H9 (cell line): Measurements from ENCODE around the gene IGFBP7. TPM values are rescaled to one million over a fixed set of nuclear protein-coding genes. Genes with fewer than 3 reads are reported as not detected.

Experiments
- DNase-seq: peaks from one replicate; pipeline ENCODE4 v3.0.0-alpha.2; 2017
- H2AFZ ChIP-seq: one replicate; pipeline ENCODE4 v1.6.1; 2013; ENCODE audit warnings: mild to moderate bottlenecking, low read length, control low read depth, moderate library complexity
- H2AK5ac ChIP-seq: 2 replicates; pipeline ENCODE4 v1.6.1; 2013; ENCODE audit warnings: low read length, control low read depth, mixed read lengths; ENCODE audit not compliant: insufficient read length
- H2BK120ac ChIP-seq: one replicate; pipeline ENCODE4 v1.6.1; 2013; ENCODE audit warnings: low read depth, mild to moderate bottlenecking, low read length, control low read depth, inconsistent platforms; ENCODE audit not compliant: poor library complexity, severe bottlenecking
- H2BK12ac ChIP-seq: 2 replicates; pipeline ENCODE4 v1.6.1; 2013; ENCODE audit warnings: low read length, control low read depth, mixed read lengths, low read depth; ENCODE audit not compliant: insufficient read length
- H2BK15ac ChIP-seq: 2 replicates; pipeline ENCODE4 v1.6.1; 2013; ENCODE audit warnings: low read depth, low read length, control low read depth
- H2BK20ac ChIP-seq: one replicate; pipeline ENCODE4 v1.6.1; 2013; ENCODE audit warnings: low read depth, mild to moderate bottlenecking, low read length, control low read depth, inconsistent platforms; ENCODE audit not compliant: poor library complexity, severe bottlenecking
- H2BK5ac ChIP-seq: 2 replicates; pipeline ENCODE4 v1.6.1; 2013; ENCODE audit warnings: low read length, control low read depth, mixed read lengths; ENCODE audit not compliant: insufficient read length
- H3K14ac ChIP-seq: 2 replicates; pipeline ENCODE4 v1.6.1; 2013; ENCODE audit warnings: low read length, control low read depth; ENCODE audit not compliant: insufficient read depth
- H3K18ac ChIP-seq: 2 replicates; pipeline ENCODE4 v1.6.1; 2013; ENCODE audit warnings: low read depth, mild to moderate bottlenecking, mixed read lengths, low read length, control low read depth; ENCODE audit not compliant: insufficient read length
- H3K23ac ChIP-seq: 2 replicates; pipeline ENCODE4 v1.6.1; 2013; ENCODE audit warnings: low read length, control low read depth, mixed read lengths, low read depth; ENCODE audit not compliant: insufficient read length
- H3K23me2 ChIP-seq: 2 replicates; pipeline ENCODE4 v1.6.1; 2013; ENCODE audit warnings: low read depth, mild to moderate bottlenecking, mixed read lengths, low read length, control low read depth; ENCODE audit not compliant: insufficient read length, poor library complexity, severe bottlenecking
- H3K27ac ChIP-seq: 2 replicates; pipeline ENCODE4 v1.5.1; 2013; ENCODE audit warnings: low read length, control low read depth, mixed read lengths, low read depth; ENCODE audit not compliant: insufficient read length
- H3K27me3 ChIP-seq: 2 replicates; pipeline ENCODE4 v1.6.1; 2013; ENCODE audit warnings: low read length, control low read depth, inconsistent platforms; ENCODE audit not compliant: insufficient read depth
- H3K4ac ChIP-seq: 2 replicates; pipeline ENCODE4 v1.6.1; 2013; ENCODE audit warnings: low read depth, mild to moderate bottlenecking, control low read depth, inconsistent platforms, low read length, moderate library complexity
- H3K4me1 ChIP-seq: 2 replicates; pipeline ENCODE4 v1.6.1; 2013; ENCODE audit warnings: low read length, control low read depth, inconsistent platforms; ENCODE audit not compliant: insufficient read depth
- H3K4me2 ChIP-seq: 2 replicates; pipeline ENCODE4 v1.6.1; 2013; ENCODE audit warnings: low read length, control low read depth, mixed read lengths; ENCODE audit not compliant: insufficient read length, insufficient read depth
- H3K56ac ChIP-seq: 2 replicates; pipeline ENCODE4 v1.6.1; 2013; ENCODE audit warnings: low read depth, mild to moderate bottlenecking, mixed read lengths, low read length, control low read depth; ENCODE audit not compliant: insufficient read length
- H3K79me1 ChIP-seq: 2 replicates; pipeline ENCODE4 v1.6.1; 2013; ENCODE audit warnings: low read depth, mild to moderate bottlenecking, moderate library complexity, low read length, control low read depth, inconsistent platforms; ENCODE audit not compliant: insufficient read depth, poor library complexity, severe bottlenecking
- H3K79me2 ChIP-seq: 2 replicates; pipeline ENCODE4 v1.6.1; 2013; ENCODE audit warnings: low read length, control low read depth, inconsistent platforms; ENCODE audit not compliant: insufficient read depth
- H3K9ac ChIP-seq: 2 replicates; pipeline ENCODE4 v1.6.1; 2013; ENCODE audit warnings: low read length, control low read depth, mixed read lengths; ENCODE audit not compliant: insufficient read length; ENCODE audit errors: extremely low read depth
- H3K9me3 ChIP-seq: one replicate; pipeline ENCODE4 v1.6.1; 2013; ENCODE audit warnings: low read depth, low read length, inconsistent platforms; ENCODE audit not compliant: control insufficient read depth
- H3T11ph ChIP-seq: one replicate; pipeline ENCODE4 v1.6.1; 2013; ENCODE audit warnings: mild to moderate bottlenecking, low read length, control low read depth, inconsistent platforms
- H4K20me1 ChIP-seq: one replicate; pipeline ENCODE4 v1.6.1; 2013; ENCODE audit not compliant: control insufficient read depth, insufficient read length, insufficient read depth
- H4K5ac ChIP-seq: 2 replicates; pipeline ENCODE4 v1.6.1; 2013; ENCODE audit warnings: low read depth, mild to moderate bottlenecking, mixed read lengths, low read length, control low read depth; ENCODE audit not compliant: insufficient read length
- H4K8ac ChIP-seq: replicated peaks from 2 replicates; pipeline ENCODE4 v1.6.1; 2013; ENCODE audit warnings: low read length, control low read depth, mixed read lengths, low read depth; ENCODE audit not compliant: insufficient read length
- H4K91ac ChIP-seq: 2 replicates; pipeline ENCODE4 v1.6.1; 2013; ENCODE audit warnings: low read depth, mild to moderate bottlenecking, moderate library complexity, mixed read lengths, low read length, control low read depth; ENCODE audit not compliant: insufficient read length
- H3K27ac Mint-ChIP-seq, 3 experiments: 2 replicates in 2 of 3; 3 replicates in 1 of 3; pipeline ENCODE4 v1.8.0; 2020 to 2021; ENCODE audit warnings: mixed read lengths in 3 of 3, mild to moderate bottlenecking in 1 of 3, moderate library complexity in 1 of 3
- H3K27me3 Mint-ChIP-seq: 2 replicates; pipeline ENCODE4 v1.8.0; 2021; ENCODE audit warnings: low read depth, mild to moderate bottlenecking, moderate library complexity, mixed read lengths
- H3K36me3 Mint-ChIP-seq, 3 experiments: 2 replicates in 2 of 3; 3 replicates in 1 of 3; pipeline ENCODE4 v1.8.0; 2020 to 2021; ENCODE audit warnings: low read depth in 3 of 3, mixed read lengths in 3 of 3; ENCODE audit not compliant: insufficient read depth in 1 of 3
- H3K4me1 Mint-ChIP-seq, 2 experiments: 2 replicates each; pipeline ENCODE4 v1.8.0; 2020; ENCODE audit warnings: mixed read lengths in 2 of 2
- H3K4me3 Mint-ChIP-seq, 2 experiments: 2 replicates in 1 of 2; 3 replicates in 1 of 2; pipeline ENCODE4 v1.8.0; 2020 to 2021; ENCODE audit warnings: mild to moderate bottlenecking in 2 of 2, mixed read lengths in 2 of 2, moderate library complexity in 1 of 2
- H3K9me3 Mint-ChIP-seq, 2 experiments: 2 replicates in 1 of 2; 3 replicates in 1 of 2; pipeline ENCODE4 v1.8.0; 2020; ENCODE audit warnings: mild to moderate bottlenecking in 2 of 2, mixed read lengths in 2 of 2, moderate library complexity in 1 of 2
- CTCF ChIP-seq: fragments of 200-600 bp; sonication (generic); conservative IDR thresholded peaks from 3 replicates; pipeline ENCODE4 v1.8.0; 2021; ENCODE audit warnings: antibody characterized with exemption, mild to moderate bottlenecking
- WGBS: extraction: QIAGEN DNeasy Blood & Tissue Kit; methylation state at CpG from one replicate; pipeline ENCODE4 v1.1.7; 2013; ENCODE audit warnings: missing lambda C conversion rate, low lambda C conversion rate, mixed read lengths; ENCODE audit not compliant: insufficient read length; ENCODE audit errors: extremely low coverage; 5-methylcytosine and 5-hydroxymethylcytosine counted together
- total RNA-seq: library from RNA; stranded (reverse); gene quantifications from 2 replicates; pipeline ENCODE4 v1.2.1, GENCODE V29; 2021

The IGFBP7 gene
- total RNA-seq, 1 experiment from 2014 or later: 0.37 TPM

GRCh38 chr4:57104706-57105560 lies 5.3 kb downstream of the IGFBP7 start:
- Histone ChIP-seq H3K79me1 (no peaks in the 10 kb centered on the region), H3K79me2 (no peaks in the 10 kb centered on the region), H3K4me2 (no peak overlapping the region), H2BK5ac (no peak overlapping the region), H2BK120ac (no peak overlapping the region), H2BK12ac (no peak overlapping the region), H4K5ac (no peak overlapping the region), H4K8ac (no peak overlapping the region), H3K56ac (no peak overlapping the region), H3K27me3 (peaks cover 7% of the 10 kb centered on the region; the same call in 1 of the 2 replicates), H4K20me1 (no peaks in the 10 kb centered on the region), H2BK20ac (no peak overlapping the region), H4K91ac (no peak overlapping the region), H3K18ac (no peak overlapping the region), H3K4ac (no peak overlapping the region), H2AFZ (no peak overlapping the region), H3K27ac (no peak overlapping the region), H3K23ac (no peak overlapping the region), H3K14ac (no peak overlapping the region), H2BK15ac (no peak overlapping the region), H3K9me3 (no peaks in the 10 kb centered on the region), H3K9ac (no peak overlapping the region), H3T11ph (no peak overlapping the region), H3K4me1 (no peaks in the 10 kb centered on the region), H2AK5ac (no peak overlapping the region), H3K23me2 (no peaks in the 10 kb centered on the region)
- no peak for DNase-seq
- Mint-ChIP-seq H3K27ac (no peak overlapping the region), H3K4me1 (peaks cover 14 to 19% of the 10 kb centered on the region in 2 experiments), H3K9me3 (no peaks in the 10 kb centered on the region; a peak in 1 of 5 replicates), H3K36me3 (no peaks in the 10 kb centered on the region; a peak in 1 of 7 replicates), H3K27me3 (peaks cover 47% of the 10 kb centered on the region), H3K4me3 (no peak overlapping the region)
- no peak for TF ChIP-seq CTCF
- WGBS: no CpG with 5 or more reads among the region's 4 CpGs
